Suppressor macrophage (primary cell): ENCODE results near the gene CABCOCO1.

Experiments
- DNase-seq, 4 experiments: peaks; one replicate each; pipeline ENCODE4 v3.0.0-alpha.2; 2020 to 2022

The CABCOCO1 gene

GRCh38 chr10:61787170-61787569 lies 124.4 kb downstream of the CABCOCO1 start:
- no peak for DNase-seq

- DNase-seq, result no peak
Measured at GRCh38 chr10:61789031-61789430, 126.3 kb downstream of the CABCOCO1 start.

GRCh38 chr10:61791216-61791615 lies 128.5 kb downstream of the CABCOCO1 start:
- no peak for DNase-seq

- no peak for DNase-seq
Measured at GRCh38 chr10:61792097-61792716, 129.5 kb downstream of the CABCOCO1 start.

GRCh38 chr10:61792921-61793320 lies 130.2 kb downstream of the CABCOCO1 start:
- DNase-seq, result no peak

GRCh38 chr10:61793760-61794703 lies 131.3 kb downstream of the CABCOCO1 start:
- DNase-seq, result no peak

- DNase-seq, result no peak
Measured at GRCh38 chr10:61795147-61795546, 132.4 kb downstream of the CABCOCO1 start.

- no peak for DNase-seq
Measured at GRCh38 chr10:61795551-61795950, 132.8 kb downstream of the CABCOCO1 start.

GRCh38 chr10:61796785-61797184 lies 134.1 kb downstream of the CABCOCO1 start:
- no peak for DNase-seq

- DNase-seq, result peak in 1 of 4 experiments; percentile 5
Measured at GRCh38 chr10:61797304-61798153, 134.8 kb downstream of the CABCOCO1 start.

- no peak for DNase-seq
Measured at GRCh38 chr10:61798713-61799112, 136.0 kb downstream of the CABCOCO1 start.

GRCh38 chr10:61801484-61801883 lies 138.8 kb downstream of the CABCOCO1 start:
- DNase-seq, result no peak

- no peak for DNase-seq
Measured at GRCh38 chr10:61803269-61803668, 140.5 kb downstream of the CABCOCO1 start.

GRCh38 chr10:61804414-61804813 lies 141.7 kb downstream of the CABCOCO1 start:
- DNase-seq, result peak in 2 of 4 experiments; percentile 18 to 28

GRCh38 chr10:61805091-61805490 lies 142.4 kb downstream of the CABCOCO1 start:
- peak in 1 of 4 experiments; percentile 6 for DNase-seq

- DNase-seq, result no peak
Measured at GRCh38 chr10:61810263-61810662, 147.5 kb downstream of the CABCOCO1 start.

- no peak for DNase-seq
Measured at GRCh38 chr10:61812052-61812721, 149.5 kb downstream of the CABCOCO1 start.

- DNase-seq, result no peak
Measured at GRCh38 chr10:61812920-61813319, 150.2 kb downstream of the CABCOCO1 start.

- no peak for DNase-seq
Measured at GRCh38 chr10:61814160-61814559, 151.4 kb downstream of the CABCOCO1 start.

GRCh38 chr10:61815496-61815895 lies 152.8 kb downstream of the CABCOCO1 start:
- DNase-seq, result no peak
